WTC11 (cell line): Measurements from ENCODE around the gene POLR2L.

Experiments used
- FOXK1 ChIP-seq: sonication (generic); formaldehyde crosslinking; IDR thresholded peaks from 2 replicates; pipeline ENCODE4 v1.8.0; 2022; ENCODE audit warnings: mild to moderate bottlenecking, moderate library complexity, missing genetic modification reagents
- ZNF138 ChIP-seq: sonication (generic); formaldehyde crosslinking; conservative IDR thresholded peaks from 2 replicates; pipeline ENCODE4 v1.8.1; 2022; ENCODE audit warnings: mild to moderate bottlenecking, moderate library complexity, missing genetic modification reagents
- TF ChIP-seq, protein P1 (sequence below): fragments of 200-600 bp; IDR thresholded peaks from 2 replicates; pipeline ENCODE4 v1.8.0; 2022; ENCODE audit warnings: antibody characterized with exemption

DNA sequence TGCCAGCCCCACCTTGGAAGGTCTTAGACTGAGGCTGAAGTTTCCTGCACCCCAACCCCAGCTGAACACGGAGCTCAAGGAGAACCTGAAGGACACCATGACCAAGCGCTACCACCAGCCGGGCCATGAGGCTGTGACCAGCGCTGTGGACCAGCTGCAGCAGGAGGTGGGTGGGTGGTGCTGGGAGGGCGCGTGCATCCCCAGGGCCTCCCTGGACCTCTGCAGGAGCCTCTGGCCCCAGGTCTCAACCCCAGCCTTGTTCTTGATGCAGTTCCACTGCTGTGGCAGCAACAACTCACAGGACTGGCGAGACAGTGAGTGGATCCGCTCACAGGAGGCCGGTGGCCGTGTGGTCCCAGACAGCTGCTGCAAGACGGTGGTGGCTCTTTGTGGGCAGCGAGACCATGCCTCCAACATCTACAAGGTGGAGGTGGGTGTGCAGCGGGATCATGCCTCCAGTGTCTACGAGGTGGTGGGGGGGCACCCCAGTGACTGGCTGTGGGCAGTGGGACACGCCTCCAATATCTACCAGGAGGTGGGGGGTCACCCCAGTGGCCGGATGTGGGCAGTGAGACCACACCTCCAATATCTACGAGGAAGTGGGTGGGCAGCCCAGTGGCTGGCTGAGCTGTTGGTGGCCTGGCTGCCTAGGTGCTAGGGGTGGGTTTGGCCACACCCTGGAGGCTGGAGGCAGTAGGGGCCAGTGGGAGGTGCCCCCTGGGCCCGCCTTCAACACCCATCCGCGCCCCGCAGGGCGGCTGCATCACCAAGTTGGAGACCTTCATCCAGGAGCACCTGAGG is 4.9 kb downstream of the POLR2L start:
- TF ChIP-seq ZNF138 (CRISPR knock-in tag) (no peak), FOXK1 (CRISPR knock-in tag) (no peak)
- TF ChIP-seq, protein P1, sequence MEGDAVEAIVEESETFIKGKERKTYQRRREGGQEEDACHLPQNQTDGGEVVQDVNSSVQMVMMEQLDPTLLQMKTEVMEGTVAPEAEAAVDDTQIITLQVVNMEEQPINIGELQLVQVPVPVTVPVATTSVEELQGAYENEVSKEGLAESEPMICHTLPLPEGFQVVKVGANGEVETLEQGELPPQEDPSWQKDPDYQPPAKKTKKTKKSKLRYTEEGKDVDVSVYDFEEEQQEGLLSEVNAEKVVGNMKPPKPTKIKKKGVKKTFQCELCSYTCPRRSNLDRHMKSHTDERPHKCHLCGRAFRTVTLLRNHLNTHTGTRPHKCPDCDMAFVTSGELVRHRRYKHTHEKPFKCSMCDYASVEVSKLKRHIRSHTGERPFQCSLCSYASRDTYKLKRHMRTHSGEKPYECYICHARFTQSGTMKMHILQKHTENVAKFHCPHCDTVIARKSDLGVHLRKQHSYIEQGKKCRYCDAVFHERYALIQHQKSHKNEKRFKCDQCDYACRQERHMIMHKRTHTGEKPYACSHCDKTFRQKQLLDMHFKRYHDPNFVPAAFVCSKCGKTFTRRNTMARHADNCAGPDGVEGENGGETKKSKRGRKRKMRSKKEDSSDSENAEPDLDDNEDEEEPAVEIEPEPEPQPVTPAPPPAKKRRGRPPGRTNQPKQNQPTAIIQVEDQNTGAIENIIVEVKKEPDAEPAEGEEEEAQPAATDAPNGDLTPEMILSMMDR: no peak
